ENCODE results near the gene THAP12.

The THAP12 gene

GRCh38 chr11:76376746-76377558 is 4.0 kb downstream of the THAP12 start:
- DNase-seq (ENCODE audit: low read depth in 2 of 2): no peak

GRCh38 chr11:76371170-76371569 is 9.8 kb downstream of the THAP12 start:
- no peak for DNase-seq (ENCODE audit: low read depth in 2 of 2)

DNA sequence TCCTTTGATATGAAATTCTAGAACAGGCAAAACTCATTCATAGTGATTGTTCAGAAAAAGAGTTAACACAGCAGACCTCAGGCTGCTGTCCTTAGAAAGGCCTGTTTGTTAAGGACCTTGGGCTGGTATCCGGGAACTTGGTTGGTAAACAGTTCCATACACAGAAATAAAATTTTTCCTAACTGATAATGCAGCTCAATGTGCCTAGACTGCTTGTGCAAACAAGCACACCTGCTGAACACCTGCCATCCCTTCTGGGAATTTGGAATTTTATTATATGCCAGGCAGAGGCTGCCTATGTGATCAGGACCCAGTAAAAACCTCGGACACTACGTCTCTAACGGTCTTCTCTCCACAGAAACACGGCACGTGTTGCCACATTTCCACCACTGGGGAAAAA is 11.5 kb downstream of the THAP12 start:
- no peak for DNase-seq (ENCODE audit: low read depth in 2 of 2)

GRCh38 chr11:76368490-76368889 is 12.4 kb downstream of the THAP12 start:
- DNase-seq (ENCODE audit: low read depth in 2 of 2): no peak

- DNase-seq (ENCODE audit: low read depth in 2 of 2): no peak
These were observed 15.8 kb downstream of the THAP12 start for GRCh38 chr11:76365038-76365679.

DNA sequence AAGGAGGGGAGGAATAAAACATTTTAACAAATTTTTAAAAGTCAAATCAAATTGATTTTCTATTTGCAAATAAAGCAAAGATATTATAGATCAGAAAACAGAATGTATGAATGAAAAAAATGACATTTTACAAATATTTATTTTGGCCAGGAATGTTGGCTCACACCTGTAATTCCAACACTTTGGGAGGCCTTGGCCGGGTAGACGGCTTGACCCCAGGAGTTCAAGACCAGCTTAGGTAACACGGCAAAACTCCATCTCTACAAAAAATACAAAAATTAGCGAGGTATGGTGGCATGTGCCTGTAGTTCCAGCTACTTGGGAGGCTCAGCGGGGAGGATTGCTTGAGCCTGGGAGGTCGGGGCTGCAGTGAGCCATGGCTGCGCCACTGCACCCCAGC is 18.2 kb downstream of the THAP12 start:
- DNase-seq (ENCODE audit: low read depth in 2 of 2): no peak

DNA sequence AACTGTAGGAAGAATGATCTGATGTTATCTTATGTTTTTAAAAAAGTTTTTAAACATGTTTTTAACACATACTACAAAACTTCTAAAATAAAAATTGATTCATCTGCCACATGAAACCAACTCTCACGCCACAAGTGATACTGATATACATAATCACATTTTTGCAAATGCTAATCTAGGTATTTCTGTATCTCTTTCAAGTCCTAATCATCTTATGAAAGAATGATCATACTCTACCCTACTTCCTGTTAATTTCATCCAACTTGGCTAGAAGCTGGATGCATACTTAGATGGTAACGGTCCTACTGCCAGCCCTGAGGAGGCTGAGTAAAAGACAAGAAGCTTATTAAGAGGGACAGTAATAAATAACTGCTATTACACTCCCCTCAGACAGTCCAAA is 19.2 kb downstream of the THAP12 start:
- DNase-seq (ENCODE audit: low read depth in 2 of 2): no peak

GRCh38 chr11:76361374-76361773 is 19.6 kb downstream of the THAP12 start:
- DNase-seq (ENCODE audit: low read depth in 2 of 2): no peak

DNA sequence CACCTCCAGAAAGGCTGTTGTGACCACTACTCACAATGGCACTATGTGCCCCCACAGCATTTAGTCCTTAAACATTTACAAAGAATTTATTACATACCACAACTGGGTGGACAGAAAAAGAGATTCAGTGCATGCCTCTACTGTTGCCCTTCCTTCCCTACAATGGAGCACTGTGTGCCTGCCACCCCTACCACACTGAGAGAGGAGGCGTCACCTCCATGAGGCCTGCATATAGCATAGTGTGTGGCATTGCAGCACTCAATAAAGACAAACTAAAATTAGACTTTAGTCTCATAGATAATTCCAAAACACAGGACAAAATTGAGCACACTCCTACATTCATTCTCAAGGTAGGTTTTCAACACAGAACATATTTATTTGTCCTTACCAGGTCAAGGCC is 25.8 kb downstream of the THAP12 start:
- DNase-seq (ENCODE audit: low read depth in 2 of 2): no peak

GRCh38 chr11:76348348-76348747 is 32.6 kb downstream of the THAP12 start:
- DNase-seq (ENCODE audit: low read depth in 2 of 2): no peak

GRCh38 chr11:76347466-76347865 is 33.5 kb downstream of the THAP12 start:
- DNase-seq (ENCODE audit: low read depth in 2 of 2): no peak

DNA sequence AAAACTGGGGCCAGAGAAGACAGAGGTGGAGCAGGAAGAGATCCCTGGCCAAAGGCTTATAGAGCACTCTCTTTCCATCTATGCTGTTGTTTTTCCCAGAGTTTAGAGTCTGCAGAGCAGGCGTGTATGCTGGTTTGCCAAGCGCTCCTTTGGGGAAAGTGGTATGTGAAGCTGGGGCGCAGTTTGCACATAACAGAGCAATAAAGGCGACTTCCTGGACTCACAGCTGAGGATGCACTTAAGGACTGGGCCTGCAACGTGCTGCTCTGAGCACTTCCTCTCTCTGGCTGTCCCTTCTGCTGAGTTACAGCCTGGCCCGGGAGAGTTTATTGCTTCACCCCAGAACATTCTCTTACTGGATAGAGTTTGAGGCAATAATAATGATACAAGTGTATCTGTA is 41.7 kb downstream of the THAP12 start:
- DNase-seq (ENCODE audit: low read depth in 2 of 2): no peak

- DNase-seq (ENCODE audit: low read depth in 2 of 2): no peak
These were observed 43.0 kb downstream of the THAP12 start for GRCh38 chr11:76337923-76338322.

GRCh38 chr11:76337469-76337868 is 43.5 kb downstream of the THAP12 start:
- no peak for DNase-seq (ENCODE audit: low read depth in 2 of 2)

- no peak for DNase-seq (ENCODE audit: low read depth in 2 of 2)
These were observed 44.3 kb downstream of the THAP12 start for GRCh38 chr11:76336597-76336996.

GRCh38 chr11:76335842-76336241 is 45.1 kb downstream of the THAP12 start:
- DNase-seq (ENCODE audit: low read depth in 2 of 2): no peak

DNA sequence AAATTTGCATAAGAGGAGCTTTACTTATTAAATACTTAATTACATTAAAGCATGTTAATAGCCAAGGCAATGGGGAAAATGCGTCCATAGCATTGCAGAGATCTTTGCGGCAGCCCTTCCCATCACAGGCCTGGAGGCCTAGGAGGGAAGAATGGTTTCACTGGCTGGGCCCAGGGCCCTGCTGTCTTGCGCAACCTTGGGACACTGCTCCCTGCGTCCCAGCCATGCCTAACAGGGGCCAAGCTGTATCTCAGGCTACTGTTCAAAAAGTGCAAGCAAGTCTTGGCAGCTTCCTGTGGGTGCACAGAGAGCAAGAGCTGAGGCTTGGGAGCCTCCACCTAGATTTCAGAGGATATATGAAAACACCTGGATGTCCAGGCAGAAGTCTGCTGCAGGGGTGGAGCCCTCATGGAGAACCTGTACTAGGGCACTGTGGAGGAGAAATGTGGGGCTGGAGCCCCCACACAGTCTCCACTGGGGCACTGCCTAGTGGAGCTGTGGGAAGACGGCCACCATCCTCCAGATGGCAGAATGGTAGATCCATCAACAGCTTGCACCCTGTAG is 46.0 kb downstream of the THAP12 start:
- DNase-seq (ENCODE audit: low read depth in 2 of 2): no peak

- no peak for DNase-seq (ENCODE audit: low read depth in 2 of 2)
These were observed 50.3 kb downstream of the THAP12 start for GRCh38 chr11:76330651-76331050.

DNA sequence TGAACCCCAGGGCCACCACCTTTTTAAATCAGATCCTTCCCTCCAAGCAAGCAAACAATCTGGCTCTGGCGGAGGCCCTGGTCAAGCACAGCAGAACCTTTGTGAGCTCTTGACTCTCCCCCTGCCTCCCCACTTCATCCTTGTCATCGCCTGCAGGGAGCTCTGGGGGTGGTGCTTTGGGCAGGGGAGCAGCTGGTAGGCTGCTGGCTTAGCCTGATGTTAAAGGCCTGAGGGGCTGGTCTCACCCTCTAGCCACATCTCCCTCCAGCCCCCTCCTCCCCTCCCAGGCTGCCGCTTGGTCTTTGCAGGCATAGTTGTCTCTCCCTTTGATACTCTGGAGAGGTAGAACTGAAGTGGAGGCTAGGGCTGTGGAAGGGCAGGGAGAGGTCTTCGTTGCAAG is 50.9 kb downstream of the THAP12 start:
- no peak for DNase-seq (ENCODE audit: low read depth in 2 of 2)

- DNase-seq (ENCODE audit: low read depth in 2 of 2): no peak
These were observed 51.8 kb downstream of the THAP12 start for GRCh38 chr11:76329084-76329648.

GRCh38 chr11:76327756-76328388 is 53.1 kb downstream of the THAP12 start:
- DNase-seq (ENCODE audit: low read depth in 2 of 2): no peak

DNA sequence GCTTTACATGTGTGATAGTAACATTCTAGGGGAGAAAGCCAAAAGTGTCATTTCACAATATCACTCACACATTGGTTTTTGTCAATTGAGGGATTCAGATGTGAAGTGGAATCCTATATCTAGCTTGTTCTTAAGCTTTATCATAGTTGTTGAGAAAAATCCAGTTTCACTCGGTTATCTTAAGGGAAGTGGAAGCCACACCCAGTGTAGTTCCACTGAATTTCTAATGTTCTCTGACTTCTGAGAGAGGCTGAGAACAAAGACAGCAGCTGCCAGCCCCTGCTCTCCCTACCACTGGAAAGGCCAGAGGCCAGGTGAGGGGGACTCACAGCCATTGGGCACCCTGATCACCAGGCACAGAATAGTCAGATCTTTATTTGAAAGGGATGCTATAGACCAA is 53.7 kb downstream of the THAP12 start:
- no peak for DNase-seq (ENCODE audit: low read depth in 2 of 2)

Data from stimulated activated CD8-positive, alpha-beta memory T cell treated with anti-CD3 and anti-CD28 coated beads, Interleukin-15, amount 100 ng/mL, for 4 hours (primary cell).